Amniotic stem cell (primary cell): ENCODE measurements around the gene LMNTD1.
"Not testable (repeated sequence)": the region's sequence is repeated elsewhere in the genome, so short reads cannot be mapped to it uniquely, and the experiment has no call there.

Experiments used
- DNase-seq: peaks from one replicate; lab custom pipeline; 2025; lab: John Stamatoyannopoulos, UW

LMNTD1 gene

GRCh38 chr12:25433024-25433423, 120.1 kb downstream of the LMNTD1 start:
- DNase-seq, result no peak

GRCh38 chr12:25427337-25428249, 125.5 kb downstream of the LMNTD1 start:
- DNase-seq, result no peak

GRCh38 chr12:25426821-25427220, 126.3 kb downstream of the LMNTD1 start:
- DNase-seq, result not testable (repeated sequence)
